ENCODE data around the gene RCAN3. TPM values are rescaled to one million over a fixed set of nuclear protein-coding genes. Genes with fewer than 3 reads are reported as not detected.
"Not testable (repeated sequence)": the region's sequence is repeated elsewhere in the genome, so short reads cannot be mapped to it uniquely, and the experiment has no call there.

RCAN3 gene
- total and polyA plus RNA-seq, 10 of the 15 experiments (the other 5 are each of a cell fraction or from before 2014, with no cell fraction given), result 0.02 to 0.46 (median 0.06) TPM; not detected in 3

DNA sequence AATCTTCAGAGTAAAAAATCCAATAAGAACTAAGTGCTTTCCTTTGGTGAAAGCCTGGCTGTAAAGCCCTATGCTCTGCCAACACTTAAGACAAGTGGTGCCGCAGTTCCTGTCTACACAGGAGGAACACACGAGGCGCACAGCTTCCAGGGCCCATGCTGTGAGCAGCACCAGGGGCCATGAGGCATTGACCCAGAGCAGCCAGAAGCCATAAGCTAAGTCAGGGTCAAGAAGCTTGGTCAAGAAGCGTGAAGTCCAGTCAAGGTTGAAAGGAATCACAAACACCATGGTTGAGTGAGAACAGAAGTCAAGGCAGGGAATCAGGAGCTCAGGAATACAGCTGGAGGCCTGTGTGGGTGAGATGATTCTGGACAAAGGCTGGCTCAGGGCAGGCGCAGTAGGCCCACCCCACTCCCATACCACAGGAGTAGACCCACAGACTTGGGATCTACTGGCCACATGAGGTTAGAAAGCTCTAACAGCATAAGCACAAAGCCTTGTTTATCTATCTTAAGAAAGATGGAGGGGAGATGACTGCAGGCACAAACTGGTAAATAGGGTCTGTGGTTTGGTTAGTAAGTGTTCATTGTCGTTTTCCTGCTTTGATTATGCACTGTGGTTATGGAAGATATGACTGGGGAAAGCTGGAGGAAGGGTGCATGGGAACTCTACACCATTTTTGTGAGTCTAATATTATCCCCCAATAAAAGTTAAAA is 42.9 kb upstream of the RCAN3 start:
- WGBS (ENCODE audit: insufficient coverage, insufficient replicate concordance, low lambda C conversion rate, missing lambda C conversion rate), result 82% methylated on average over 6 of the region's 6 CpGs
- POLR2A ChIA-PET, result no interaction called here

DNA sequence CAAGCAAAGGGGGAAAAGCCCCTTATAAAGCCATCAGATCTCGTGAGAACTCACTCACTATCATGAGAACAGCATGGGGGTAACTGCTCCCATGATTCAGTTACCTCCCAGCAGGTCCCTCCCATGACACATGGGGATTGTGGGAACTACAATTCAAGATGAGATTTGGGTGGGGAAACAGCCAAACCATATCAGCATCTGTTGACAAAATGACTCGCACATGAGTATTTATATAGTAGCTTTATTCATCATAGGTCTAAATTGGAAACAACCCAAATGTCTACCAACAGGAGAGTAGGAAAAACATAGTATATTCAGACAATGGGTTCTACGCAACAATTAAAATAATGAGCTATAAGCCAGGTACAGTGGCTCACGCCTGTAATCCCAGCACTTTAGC is 40.5 kb upstream of the RCAN3 start:
- H3K4me3 ChIP-seq; H3K9me3 ChIP-seq (replicated peaks; ENCODE audit: control insufficient read depth, insufficient read depth, low read length); DNase-seq (ENCODE audit: low read depth, low spot score); H3K79me2 ChIP-seq (ENCODE audit: control insufficient read depth, insufficient read depth, low read length); ATAC-seq; H3K36me3 ChIP-seq (ENCODE audit: control insufficient read depth in 2 of 2, insufficient read depth in 2 of 2, low read length in 1 of 2); H2AFZ ChIP-seq (ENCODE audit: control insufficient read depth, low read depth, low read length); H3K9ac ChIP-seq (ENCODE audit: control insufficient read depth, insufficient read depth, low read length); in situ Hi-C loops (cut with MboI); intact Hi-C loops (cut with micrococcal nuclease; ENCODE audit: unreplicated experiment); SMC1A ChIA-PET (ENCODE audit: uncharacterized antibody, unreplicated experiment); H3K4me2 ChIP-seq (ENCODE audit: control insufficient read depth, insufficient read depth); H3K27me3 ChIP-seq (replicated peaks in 1 of 2; ENCODE audit: control insufficient read depth in 2 of 2, insufficient read depth in 2 of 2, low read length in 1 of 2); FAIRE-seq; H3K27ac ChIP-seq (ENCODE audit: control insufficient read depth, insufficient read depth); H3K4me1 ChIP-seq (ENCODE audit: control insufficient read depth, insufficient read depth, low read length); H4K20me1 ChIP-seq (ENCODE audit: control insufficient read depth, insufficient read depth); BruUV-seq (replicated peaks); RAD21 ChIA-PET (ENCODE audit: unreplicated experiment): not testable (repeated sequence)
- ChIA-PET POLR2A (interaction anchor here (0.6 kb wide), 1 partner anchor 10 kb away, joined by 3 read pairs; no protein-coding TSS in a partner anchor), CTCF (interaction anchor here (0.6 kb wide), 1 partner anchor 142 kb away, joined by 3 read pairs; no protein-coding TSS in a partner anchor)
- 88% methylated on average over 4 of the region's 4 CpGs for whole genome bisulfite sequencing (ENCODE audit: insufficient coverage, insufficient replicate concordance, low lambda C conversion rate, missing lambda C conversion rate)

More for the DNA sequence above, 42.9 kb upstream of the RCAN3 start:
- CTCF ChIA-PET, result interaction anchor here (0.7 to 1.7 kb wide), 3 partner anchors 9 to 43 kb away, joined by 3 to 7 read pairs (median 4); partner anchors contain the start of gene NIPAL3
- FAIRE-seq (no peak), ATAC-seq (no peak), DNase-seq (ENCODE audit: low read depth, low spot score) (no peak)
- no peak overlapping the region for H3K4me3 ChIP-seq
- no peaks in the 10 kb centered on the region; the same call in 2 of the 3 replicates for H3K9me3 ChIP-seq (replicated peaks; ENCODE audit: control insufficient read depth, insufficient read depth, low read length)
- no peaks in the 10 kb centered on the region for H3K79me2 ChIP-seq (ENCODE audit: control insufficient read depth, insufficient read depth, low read length)
- no peaks in the 10 kb centered on the region; a peak in 1 of 4 replicates for H3K36me3 ChIP-seq (ENCODE audit: control insufficient read depth in 2 of 2, insufficient read depth in 2 of 2, low read length in 1 of 2)
- no peaks in the 10 kb centered on the region for H4K20me1 ChIP-seq (ENCODE audit: control insufficient read depth, insufficient read depth)
- in situ Hi-C loops (cut with MboI), result no loop called here
- H2AFZ ChIP-seq (ENCODE audit: control insufficient read depth, low read depth, low read length), result no peak overlapping the region
- H3K9ac ChIP-seq (ENCODE audit: control insufficient read depth, insufficient read depth, low read length), result no peak overlapping the region
- H3K27ac ChIP-seq (ENCODE audit: control insufficient read depth, insufficient read depth), result no peak overlapping the region
- RAD21 ChIA-PET (ENCODE audit: unreplicated experiment), result no interaction called here
- H3K27me3 ChIP-seq (replicated peaks in 1 of 2; ENCODE audit: control insufficient read depth in 2 of 2, insufficient read depth in 2 of 2, low read length in 1 of 2), result no peaks in the 10 kb centered on the region
- TF ChIP-seq, protein P1, sequence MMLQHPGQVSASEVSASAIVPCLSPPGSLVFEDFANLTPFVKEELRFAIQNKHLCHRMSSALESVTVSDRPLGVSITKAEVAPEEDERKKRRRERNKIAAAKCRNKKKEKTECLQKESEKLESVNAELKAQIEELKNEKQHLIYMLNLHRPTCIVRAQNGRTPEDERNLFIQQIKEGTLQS (IDR thresholded peaks at IDR 0.05; ENCODE audit: borderline replicate concordance, extremely low read depth, low read depth, low read length), result no peak
- H3K4me2 ChIP-seq (ENCODE audit: control insufficient read depth, insufficient read depth), result no peak overlapping the region
- SMC1A ChIA-PET (ENCODE audit: uncharacterized antibody, unreplicated experiment), result no interaction called here
- no TSS peak for BruUV-seq (replicated peaks)
- intact Hi-C loops (cut with micrococcal nuclease; ENCODE audit: unreplicated experiment), result no loop called here
- H3K4me1 ChIP-seq (ENCODE audit: control insufficient read depth, insufficient read depth, low read length), result no peaks in the 10 kb centered on the region

Measured in GM12878 (cell line).